ENCODE results near the gene CST9.

Gene CST9

GRCh38 chr20:23649242-23649641 lies 43.5 kb upstream of the CST9 start:
- Histone ChIP-seq H3K9ac (ENCODE audit: low read length) (no peak overlapping the region), H3F3A (ENCODE audit: insufficient read depth, low read length) (no peaks in the 10 kb centered on the region), H3K27ac (ENCODE audit: low read length) (no peak overlapping the region), H3K79me2 (ENCODE audit: low read length) (no peaks in the 10 kb centered on the region), H3K9me3 (replicated peaks; ENCODE audit: insufficient read depth, low read length) (no peaks in the 10 kb centered on the region), H2AFZ (ENCODE audit: low read length) (no peak overlapping the region), H3K27me3 (replicated peaks; ENCODE audit: insufficient read depth, low read length) (no peaks in the 10 kb centered on the region), H3K4me3 (ENCODE audit: low read length) (no peak overlapping the region), H3K4me1 (ENCODE audit: low read length) (no peaks in the 10 kb centered on the region), H3K9me2 (replicated peaks; ENCODE audit: insufficient read depth, low read length) (no peaks in the 10 kb centered on the region), H4K20me1 (ENCODE audit: insufficient read depth, low read length) (no peaks in the 10 kb centered on the region), H3K4me2 (ENCODE audit: low read depth, low read length) (no peak overlapping the region), H3K36me3 (replicated peaks; ENCODE audit: insufficient read depth, low read length) (no peaks in the 10 kb centered on the region)
- no peak for DNase-seq
- TF ChIP-seq EZH2 (optimal IDR thresholded peaks at IDR 0.05; ENCODE audit: low read depth, low read length) (no peak), EZH2phosphoT487 (IDR thresholded peaks at IDR 0.05; ENCODE audit: low read length) (no peak), CTCF (IDR thresholded peaks at IDR 0.05; ENCODE audit: low read length) (no peak)

GRCh38 chr20:23647346-23647745 lies 41.6 kb upstream of the CST9 start:
- no peak for TF ChIP-seq CTCF (IDR thresholded peaks at IDR 0.05; ENCODE audit: low read length)
- no peak for TF ChIP-seq EZH2 (optimal IDR thresholded peaks at IDR 0.05; ENCODE audit: low read depth, low read length)
- no peak for TF ChIP-seq EZH2phosphoT487 (IDR thresholded peaks at IDR 0.05; ENCODE audit: low read length)
- Histone ChIP-seq H3K27ac (ENCODE audit: low read length) (no peak overlapping the region), H2AFZ (ENCODE audit: low read length) (no peak overlapping the region), H3K79me2 (ENCODE audit: low read length) (no peaks in the 10 kb centered on the region), H3K4me3 (ENCODE audit: low read length) (no peak overlapping the region), H3K4me1 (ENCODE audit: low read length) (no peaks in the 10 kb centered on the region), H4K20me1 (ENCODE audit: insufficient read depth, low read length) (no peaks in the 10 kb centered on the region), H3K36me3 (replicated peaks; ENCODE audit: insufficient read depth, low read length) (no peaks in the 10 kb centered on the region), H3K9me2 (replicated peaks; ENCODE audit: insufficient read depth, low read length) (no peaks in the 10 kb centered on the region), H3F3A (ENCODE audit: insufficient read depth, low read length) (no peaks in the 10 kb centered on the region), H3K27me3 (replicated peaks; ENCODE audit: insufficient read depth, low read length) (no peaks in the 10 kb centered on the region), H3K4me2 (ENCODE audit: low read depth, low read length) (no peak overlapping the region), H3K9me3 (replicated peaks; ENCODE audit: insufficient read depth, low read length) (no peaks in the 10 kb centered on the region), H3K9ac (ENCODE audit: low read length) (no peak overlapping the region)
- no peak for DNase-seq

- Histone ChIP-seq H3K27ac (ENCODE audit: low read length) (no peak overlapping the region), H3K9ac (ENCODE audit: low read length) (no peak overlapping the region), H3K36me3 (replicated peaks; ENCODE audit: insufficient read depth, low read length) (no peaks in the 10 kb centered on the region)
Observed at GRCh38 chr20:23646106-23646873, 40.6 kb upstream of the CST9 start.

More at GRCh38 chr20:23646106-23646873, 40.6 kb upstream of the CST9 start:
- no peaks in the 10 kb centered on the region for H3K27me3 ChIP-seq (replicated peaks; ENCODE audit: insufficient read depth, low read length)
- no peaks in the 10 kb centered on the region for H3F3A ChIP-seq (ENCODE audit: insufficient read depth, low read length)
- H3K4me3 ChIP-seq (ENCODE audit: low read length): no peak overlapping the region
- no peak overlapping the region for H2AFZ ChIP-seq (ENCODE audit: low read length)
- no peaks in the 10 kb centered on the region for H3K9me2 ChIP-seq (replicated peaks; ENCODE audit: insufficient read depth, low read length)
- H3K4me1 ChIP-seq (ENCODE audit: low read length): no peaks in the 10 kb centered on the region
- no peak for TF ChIP-seq CTCF (IDR thresholded peaks at IDR 0.05; ENCODE audit: low read length)
- TF ChIP-seq EZH2phosphoT487 (IDR thresholded peaks at IDR 0.05; ENCODE audit: low read length): no peak
- TF ChIP-seq EZH2 (optimal IDR thresholded peaks at IDR 0.05; ENCODE audit: low read depth, low read length): no peak
- no peaks in the 10 kb centered on the region for H3K79me2 ChIP-seq (ENCODE audit: low read length)
- H4K20me1 ChIP-seq (ENCODE audit: insufficient read depth, low read length): no peaks in the 10 kb centered on the region
- H3K4me2 ChIP-seq (ENCODE audit: low read depth, low read length): no peak overlapping the region
- DNase-seq: no peak
- no peaks in the 10 kb centered on the region for H3K9me3 ChIP-seq (replicated peaks; ENCODE audit: insufficient read depth, low read length)
